ENCODE results near the gene TCF21. TPM values are rescaled to one million over a fixed set of nuclear protein-coding genes. Genes with fewer than 3 reads are reported as not detected.
"Not testable (repeated sequence)": the region's sequence is repeated elsewhere in the genome, so short reads cannot be mapped to it uniquely, and the experiment has no call there.

TCF21 gene
- total RNA-seq, 4 donors from 2014 or later: 0.30 to 0.84 TPM; not detected in 2

DNA sequence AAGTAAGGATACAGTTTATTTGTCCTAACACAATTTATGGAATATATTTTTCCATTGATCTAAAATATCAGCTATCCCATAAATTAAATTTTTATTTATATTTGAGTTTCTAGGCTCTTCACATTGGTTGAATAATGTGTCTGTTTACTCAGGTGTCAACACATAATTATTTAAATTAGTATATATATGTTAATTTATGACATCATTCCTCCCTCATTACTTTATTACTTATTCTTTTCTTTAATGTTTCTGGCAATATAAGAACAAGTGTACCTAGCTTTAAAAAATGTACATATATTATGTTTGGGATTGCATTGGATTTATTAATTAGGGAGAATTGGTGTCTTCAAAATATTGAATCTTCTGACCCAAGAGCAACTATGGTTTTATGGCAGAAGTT lies 31.2 kb upstream of the TCF21 start:
- TF ChIP-seq, protein P1, sequence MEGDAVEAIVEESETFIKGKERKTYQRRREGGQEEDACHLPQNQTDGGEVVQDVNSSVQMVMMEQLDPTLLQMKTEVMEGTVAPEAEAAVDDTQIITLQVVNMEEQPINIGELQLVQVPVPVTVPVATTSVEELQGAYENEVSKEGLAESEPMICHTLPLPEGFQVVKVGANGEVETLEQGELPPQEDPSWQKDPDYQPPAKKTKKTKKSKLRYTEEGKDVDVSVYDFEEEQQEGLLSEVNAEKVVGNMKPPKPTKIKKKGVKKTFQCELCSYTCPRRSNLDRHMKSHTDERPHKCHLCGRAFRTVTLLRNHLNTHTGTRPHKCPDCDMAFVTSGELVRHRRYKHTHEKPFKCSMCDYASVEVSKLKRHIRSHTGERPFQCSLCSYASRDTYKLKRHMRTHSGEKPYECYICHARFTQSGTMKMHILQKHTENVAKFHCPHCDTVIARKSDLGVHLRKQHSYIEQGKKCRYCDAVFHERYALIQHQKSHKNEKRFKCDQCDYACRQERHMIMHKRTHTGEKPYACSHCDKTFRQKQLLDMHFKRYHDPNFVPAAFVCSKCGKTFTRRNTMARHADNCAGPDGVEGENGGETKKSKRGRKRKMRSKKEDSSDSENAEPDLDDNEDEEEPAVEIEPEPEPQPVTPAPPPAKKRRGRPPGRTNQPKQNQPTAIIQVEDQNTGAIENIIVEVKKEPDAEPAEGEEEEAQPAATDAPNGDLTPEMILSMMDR (IDR thresholded peaks at IDR 0.05): no peak
- TF ChIP-seq POLR2A (IDR thresholded peaks at IDR 0.05): no peak
- TF ChIP-seq EP300 (IDR thresholded peaks at IDR 0.05): no peak
- H3K27me3 ChIP-seq: peaks cover 0 to 64% of the 10 kb centered on the region in 2 donors

DNA sequence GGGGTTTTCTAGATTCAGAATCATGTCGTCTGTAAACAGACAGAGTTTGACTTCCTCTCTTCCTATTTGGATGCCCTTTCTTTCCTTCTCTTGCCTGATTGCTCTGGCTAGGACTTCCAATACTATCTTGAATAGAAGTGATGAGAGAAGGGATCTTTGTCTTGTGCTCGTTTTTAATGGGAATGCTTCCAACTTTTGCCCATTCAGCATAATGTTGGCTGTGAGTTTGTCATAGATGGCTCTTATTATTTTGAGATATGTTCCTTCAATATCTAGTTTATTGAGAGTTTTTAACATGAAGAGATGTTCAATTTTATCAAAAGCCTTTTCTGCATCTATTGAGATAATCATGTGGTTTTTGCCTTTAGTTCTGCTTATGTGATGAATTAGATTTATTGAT lies 27.6 kb upstream of the TCF21 start:
- 61 to 68% methylated on average over 2 of the region's 2 CpGs for WGBS, 2 donors
- H3K27me3 ChIP-seq: peaks cover 0 to 29% of the 10 kb centered on the region in 2 donors
- H3K36me3 ChIP-seq; H3K27ac ChIP-seq; DNase-seq (ENCODE audit: low spot score in 2 of 2); H3K4me1 ChIP-seq; H3K4me3 ChIP-seq: not testable (repeated sequence)
- H3K9me3 ChIP-seq: peaks cover 0 to 59% (median 9%) of the 10 kb centered on the region in 4 donors

More for the DNA sequence above, 31.2 kb upstream of the TCF21 start:
- Histone ChIP-seq H3K9me3 (peaks cover 0 to 36% (median 5%) of the 10 kb centered on the region in 4 donors), H3K4me3 (no peak overlapping the region), H3K36me3 (no peaks in the 10 kb centered on the region), H3K27ac (no peak overlapping the region), H3K4me1 (peaks cover 0 to 9% (median 0%) of the 10 kb centered on the region in 4 donors)
- DNase-seq (ENCODE audit: low spot score in 2 of 2): no peak

DNA sequence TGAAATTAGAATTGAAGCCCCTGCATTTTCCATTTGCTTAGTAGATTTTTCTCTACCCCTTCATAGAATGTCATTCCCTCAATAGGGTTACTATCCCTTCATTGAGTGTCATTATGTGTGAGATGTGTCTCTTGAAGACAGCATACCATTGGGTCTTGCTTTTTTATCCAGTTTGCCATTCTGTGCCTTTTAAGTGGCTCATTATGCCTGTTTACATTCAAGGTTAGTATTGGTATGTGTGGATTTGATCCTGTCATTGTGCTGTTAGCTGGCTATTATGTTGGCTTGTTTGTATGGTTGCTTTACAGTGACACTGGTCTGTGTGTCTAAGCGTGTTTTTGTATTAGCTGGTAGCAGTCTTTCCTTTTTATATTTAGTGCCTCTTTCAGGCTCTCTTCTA lies 25.7 kb upstream of the TCF21 start:
- Histone ChIP-seq H3K9me3 (peaks cover 0 to 59% (median 9%) of the 10 kb centered on the region in 4 donors), H3K27me3 (peaks cover 0 to 11% of the 10 kb centered on the region in 2 donors), H3K36me3 (no peaks in the 10 kb centered on the region), H3K4me1 (no peaks in the 10 kb centered on the region), H3K27ac (no peak overlapping the region), H3K4me3 (no peak overlapping the region)
- TF ChIP-seq POLR2A (IDR thresholded peaks at IDR 0.05) (no peak), EP300 (IDR thresholded peaks at IDR 0.05) (no peak)
- TF ChIP-seq, protein P1 (IDR thresholded peaks at IDR 0.05): no peak
- 90% methylated on average over 1 of the region's 1 CpG for WGBS, 2 donors
- DNase-seq (ENCODE audit: low spot score in 2 of 2): no peak

DNA sequence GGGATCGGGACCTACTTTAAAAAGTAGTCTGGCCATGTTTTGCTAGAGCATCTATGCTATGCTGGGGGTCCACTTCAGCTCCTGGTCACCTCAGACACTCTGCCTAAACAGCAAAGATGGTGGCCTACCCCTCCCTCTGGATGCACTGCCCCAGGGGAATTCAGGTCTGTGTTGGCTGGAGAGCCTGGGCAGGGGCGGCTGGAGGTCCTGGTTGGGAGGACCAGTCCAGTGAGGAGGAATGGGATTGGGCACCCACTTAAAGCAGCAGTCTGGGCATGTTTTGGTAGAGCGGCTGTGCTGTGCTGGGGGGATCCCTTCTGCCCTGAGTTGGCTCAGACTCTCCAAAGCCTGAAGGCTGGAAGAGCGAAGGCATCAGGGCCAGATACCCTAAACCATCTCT lies 23.2 kb upstream of the TCF21 start:
- Histone ChIP-seq H3K4me3 (no peak overlapping the region), H3K36me3 (no peaks in the 10 kb centered on the region), H3K27ac (no peak overlapping the region), H3K4me1 (no peaks in the 10 kb centered on the region), H3K27me3 (no peaks in the 10 kb centered on the region), H3K9me3 (peaks cover 0 to 42% (median 9%) of the 10 kb centered on the region in 4 donors)
- TF ChIP-seq, protein P1 (IDR thresholded peaks at IDR 0.05): no peak
- TF ChIP-seq EP300 (IDR thresholded peaks at IDR 0.05) (no peak), POLR2A (IDR thresholded peaks at IDR 0.05) (no peak)
- 95 to 96% methylated on average over 4 of the region's 4 CpGs for WGBS, 2 donors
- no peak for DNase-seq (ENCODE audit: low spot score in 2 of 2)

DNA sequence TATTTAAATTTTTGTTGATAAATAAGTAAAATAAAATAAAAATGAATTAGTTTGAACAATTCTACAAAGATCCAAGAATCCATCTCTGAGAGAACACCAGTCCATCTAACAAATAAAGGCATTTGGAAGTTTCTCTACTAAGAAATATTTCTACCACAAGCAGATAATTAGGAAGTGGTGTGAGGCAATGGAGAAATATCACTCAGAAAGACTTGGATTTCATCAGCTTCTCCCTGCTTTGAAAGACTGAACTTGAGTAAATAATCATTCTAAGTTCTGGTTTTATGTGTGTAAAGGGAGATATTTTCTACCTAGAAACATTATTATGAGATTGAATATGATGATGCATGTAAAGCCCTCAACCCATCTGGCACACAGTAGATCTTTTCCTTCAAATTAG lies 17.8 kb upstream of the TCF21 start:
- H3K27me3 ChIP-seq: no peaks in the 10 kb centered on the region
- H3K36me3 ChIP-seq: no peaks in the 10 kb centered on the region
- TF ChIP-seq POLR2A (IDR thresholded peaks at IDR 0.05): no peak
- TF ChIP-seq EP300 (IDR thresholded peaks at IDR 0.05): no peak
- TF ChIP-seq, protein P1 (IDR thresholded peaks at IDR 0.05): no peak
- H3K4me3 ChIP-seq: no peak overlapping the region
- no peaks in the 10 kb centered on the region for H3K9me3 ChIP-seq
- no peak for DNase-seq (ENCODE audit: low spot score in 2 of 2)
- no peak overlapping the region for H3K27ac ChIP-seq
- no peaks in the 10 kb centered on the region for H3K4me1 ChIP-seq

DNA sequence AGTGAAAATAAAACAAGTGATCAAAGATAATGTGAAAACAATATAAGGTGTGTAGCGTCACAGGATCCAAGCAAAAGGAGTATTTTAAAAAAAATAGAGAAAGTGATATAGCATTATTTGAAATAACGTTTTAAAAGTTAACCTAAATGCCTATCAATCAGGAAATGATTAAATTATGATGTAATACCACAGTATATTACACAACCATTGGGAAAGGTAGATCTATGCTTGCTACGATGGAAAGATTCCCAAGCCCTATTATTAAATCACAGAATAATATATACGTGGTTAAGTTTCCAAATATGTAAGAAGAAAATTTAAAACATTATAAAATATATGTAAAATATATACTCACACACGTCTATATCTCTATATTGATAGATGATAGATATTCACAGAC lies 15.4 kb upstream of the TCF21 start:
- 78 to 81% methylated on average over 5 of the region's 5 CpGs for WGBS, 2 donors
- Histone ChIP-seq H3K36me3 (no peaks in the 10 kb centered on the region), H3K4me3 (no peak overlapping the region), H3K27me3 (no peaks in the 10 kb centered on the region), H3K4me1 (no peaks in the 10 kb centered on the region), H3K27ac (no peak overlapping the region), H3K9me3 (no peaks in the 10 kb centered on the region)
- no peak for TF ChIP-seq EP300 (IDR thresholded peaks at IDR 0.05)
- TF ChIP-seq POLR2A (IDR thresholded peaks at IDR 0.05): no peak
- TF ChIP-seq, protein P1 (IDR thresholded peaks at IDR 0.05): no peak
- no peak for DNase-seq (ENCODE audit: low spot score in 2 of 2)
